ENCODE measurements around the gene CUL5.
A peak's percentile ranks its signal among the peaks of the same experiment; 100 is the strongest.

The CUL5 gene

DNA sequence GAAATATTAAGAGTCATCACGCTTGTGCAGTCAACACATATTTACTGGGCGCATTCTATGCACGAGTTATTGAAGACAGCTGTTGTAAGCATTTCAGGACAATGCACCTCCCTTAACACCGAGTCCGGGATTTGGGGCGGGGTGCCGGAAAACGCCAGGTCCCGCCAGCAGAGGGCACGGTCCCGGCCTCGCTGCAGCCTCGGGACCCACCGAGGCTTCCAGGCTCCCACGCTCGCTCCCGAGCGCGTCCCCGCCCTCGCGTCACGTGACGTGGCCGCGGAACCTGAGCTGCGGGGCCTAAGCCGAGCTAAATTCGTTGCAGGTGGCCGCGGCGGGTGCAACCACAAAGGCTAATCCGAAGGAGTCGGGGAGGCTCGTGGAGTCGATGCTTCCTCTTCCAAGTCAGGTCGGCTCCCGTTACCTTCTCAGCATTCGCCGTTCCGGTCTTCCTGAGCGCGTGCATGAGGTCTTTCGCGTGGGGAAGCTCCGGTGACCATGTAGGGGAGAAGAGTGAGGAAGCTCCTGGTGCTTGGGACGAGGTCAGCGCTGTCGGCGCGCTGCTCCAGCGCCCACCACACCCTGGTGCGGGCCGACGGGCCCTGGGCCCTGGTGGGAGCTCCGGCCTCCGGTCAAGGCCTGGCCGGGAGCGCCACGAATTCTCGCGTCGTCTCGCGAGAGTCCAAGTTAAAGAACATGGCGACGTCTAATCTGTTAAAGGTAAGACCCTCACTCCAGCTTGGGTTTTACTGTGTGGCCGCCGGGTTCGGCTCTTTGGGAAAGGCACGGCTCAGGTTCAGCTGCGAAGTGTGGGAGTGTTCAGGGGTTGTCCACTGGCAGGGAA is at the start of gene CUL5:
Gene CUL5 (plus strand): TSS at position 243 of the 841 bp plus-strand sequence. CDS start 451 bp downstream, at position 694.
- Histone ChIP-seq H3K27ac (ENCODE audit: low read depth in 2 of 2, low read length in 2 of 2) (peak within 1 kb of the TSS; percentile 97 to 98), H3K36me3 (ENCODE audit: control insufficient read depth in 2 of 2, insufficient read depth in 2 of 2, low read length in 2 of 2) (no peaks in the 10 kb centered on the region), H3K9ac (ENCODE audit: low read depth in 1 of 2, low read length in 2 of 2) (peak within 1 kb of the TSS; percentile 98 to 100), H3K4me3 (ENCODE audit: low read length in 2 of 2) (peak within 1 kb of the TSS; percentile 93 to 99), H3K27me3 (ENCODE audit: control insufficient read depth in 2 of 2, insufficient read depth in 2 of 2, low read length in 2 of 2) (no peaks in the 10 kb centered on the region), H3K4me1 (ENCODE audit: control insufficient read depth in 2 of 2, insufficient read depth in 2 of 2, low read length in 2 of 2) (peaks cover 9 to 14% of the 10 kb centered on the region in 2 donors), H3K9me3 (ENCODE audit: control insufficient read depth in 2 of 2, low read length in 2 of 2) (no peaks in the 10 kb centered on the region)

DNA sequence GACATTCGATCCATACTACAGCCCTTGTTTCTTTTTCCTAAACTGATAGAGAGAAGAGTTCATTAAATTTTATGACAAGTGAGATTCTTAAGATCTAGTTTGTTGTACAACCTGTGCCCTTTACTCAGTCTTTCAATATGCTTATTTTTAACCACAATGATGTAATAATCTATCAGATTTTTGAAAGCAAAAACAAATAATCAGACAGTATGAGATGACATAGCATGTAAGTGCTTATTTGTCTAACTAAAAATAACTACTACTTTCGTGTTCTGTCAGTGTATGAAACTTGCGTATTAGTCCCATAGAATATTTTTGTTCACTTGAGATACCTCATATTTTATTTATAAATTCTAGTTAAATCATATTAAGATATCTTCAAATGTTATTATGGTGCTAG is 47.2 kb upstream of the CUL5 start:
- Histone ChIP-seq H3K36me3 (ENCODE audit: control insufficient read depth in 2 of 2, insufficient read depth in 2 of 2, low read length in 2 of 2) (no peaks in the 10 kb centered on the region), H3K9me3 (ENCODE audit: control insufficient read depth in 2 of 2, low read length in 2 of 2) (no peaks in the 10 kb centered on the region), H3K4me1 (ENCODE audit: control insufficient read depth in 2 of 2, insufficient read depth in 2 of 2, low read length in 2 of 2) (no peaks in the 10 kb centered on the region), H3K27ac (ENCODE audit: low read depth in 2 of 2, low read length in 2 of 2) (no peak overlapping the region), H3K9ac (ENCODE audit: low read depth in 1 of 2, low read length in 2 of 2) (no peak overlapping the region), H3K27me3 (ENCODE audit: control insufficient read depth in 2 of 2, insufficient read depth in 2 of 2, low read length in 2 of 2) (no peaks in the 10 kb centered on the region), H3K4me3 (ENCODE audit: low read length in 2 of 2) (no peak overlapping the region)

DNA sequence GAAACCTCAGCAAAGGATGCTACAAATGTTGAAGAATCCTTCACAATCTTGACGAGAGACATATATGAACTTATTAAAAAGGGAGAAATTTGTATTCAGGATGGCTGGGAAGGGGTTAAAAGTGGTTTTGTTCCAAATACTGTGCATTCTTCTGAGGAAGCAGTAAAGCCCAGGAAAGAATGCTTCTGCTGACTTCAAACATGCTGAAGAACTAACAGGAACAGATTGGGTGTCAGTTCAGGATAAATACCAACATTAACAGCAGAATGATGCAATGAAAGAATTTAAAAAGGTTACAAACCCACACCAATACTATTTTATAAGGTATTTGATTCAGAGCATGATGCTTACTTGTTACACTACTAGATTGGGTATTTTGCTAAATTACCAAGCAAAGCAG is 46.5 kb upstream of the CUL5 start:
- no peaks in the 10 kb centered on the region for H3K36me3 ChIP-seq (ENCODE audit: control insufficient read depth in 2 of 2, insufficient read depth in 2 of 2, low read length in 2 of 2)
- no peak overlapping the region for H3K27ac ChIP-seq (ENCODE audit: low read depth in 2 of 2, low read length in 2 of 2)
- H3K27me3 ChIP-seq (ENCODE audit: control insufficient read depth in 2 of 2, insufficient read depth in 2 of 2, low read length in 2 of 2), result no peaks in the 10 kb centered on the region
- no peak overlapping the region for H3K4me3 ChIP-seq (ENCODE audit: low read length in 2 of 2)
- H3K9me3 ChIP-seq (ENCODE audit: control insufficient read depth in 2 of 2, low read length in 2 of 2), result no peaks in the 10 kb centered on the region
- no peak overlapping the region for H3K9ac ChIP-seq (ENCODE audit: low read depth in 1 of 2, low read length in 2 of 2)
- H3K4me1 ChIP-seq (ENCODE audit: control insufficient read depth in 2 of 2, insufficient read depth in 2 of 2, low read length in 2 of 2), result no peaks in the 10 kb centered on the region

DNA sequence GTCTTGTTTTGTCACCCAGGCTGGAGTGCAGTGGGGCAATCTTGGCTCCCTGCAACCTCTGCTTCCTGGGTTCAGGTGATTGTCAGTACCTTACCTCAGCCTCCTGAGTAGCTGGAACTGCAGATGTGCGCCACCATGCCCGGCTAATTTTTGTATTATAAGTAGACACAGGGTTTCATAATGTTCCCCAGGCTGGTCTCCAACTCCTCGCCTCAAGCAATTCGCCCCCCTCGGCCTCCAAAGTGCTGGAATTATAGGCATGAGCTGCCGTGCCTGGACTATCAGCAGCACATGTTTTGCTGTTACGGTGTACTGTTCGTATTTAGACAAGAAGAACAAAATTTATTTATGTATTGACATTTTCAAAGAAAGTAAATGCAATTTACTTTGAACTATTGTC is 45.6 kb upstream of the CUL5 start:
- H3K4me3 ChIP-seq (ENCODE audit: low read length in 2 of 2), result no peak overlapping the region
- no peaks in the 10 kb centered on the region for H3K9me3 ChIP-seq (ENCODE audit: control insufficient read depth in 2 of 2, low read length in 2 of 2)
- H3K4me1 ChIP-seq (ENCODE audit: control insufficient read depth in 2 of 2, insufficient read depth in 2 of 2, low read length in 2 of 2), result no peaks in the 10 kb centered on the region
- H3K36me3 ChIP-seq (ENCODE audit: control insufficient read depth in 2 of 2, insufficient read depth in 2 of 2, low read length in 2 of 2), result no peaks in the 10 kb centered on the region
- no peaks in the 10 kb centered on the region for H3K27me3 ChIP-seq (ENCODE audit: control insufficient read depth in 2 of 2, insufficient read depth in 2 of 2, low read length in 2 of 2)
- no peak overlapping the region for H3K27ac ChIP-seq (ENCODE audit: low read depth in 2 of 2, low read length in 2 of 2)
- H3K9ac ChIP-seq (ENCODE audit: low read depth in 1 of 2, low read length in 2 of 2), result no peak overlapping the region

DNA sequence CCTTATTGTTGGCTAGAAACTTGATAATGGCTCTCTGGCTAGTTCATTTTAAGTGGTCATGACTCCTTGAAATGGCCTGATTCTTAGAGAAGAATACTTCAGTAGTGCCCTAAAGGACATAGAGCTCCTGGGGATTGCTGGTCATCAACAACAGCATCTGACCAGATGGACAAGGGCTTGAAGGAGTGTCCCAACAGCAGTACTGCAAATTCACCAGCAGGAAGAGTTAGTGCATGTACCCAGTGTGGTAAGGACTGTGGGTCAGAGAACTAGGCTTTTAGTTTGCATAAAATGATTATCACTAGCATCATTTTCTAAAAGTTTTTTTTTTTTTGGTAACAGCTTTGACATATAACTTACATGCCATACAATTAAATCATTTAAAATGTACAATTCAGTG is 39.5 kb upstream of the CUL5 start:
- no peak overlapping the region for H3K4me3 ChIP-seq (ENCODE audit: low read length in 2 of 2)
- H3K4me1 ChIP-seq (ENCODE audit: control insufficient read depth in 2 of 2, insufficient read depth in 2 of 2, low read length in 2 of 2), result no peaks in the 10 kb centered on the region
- no peaks in the 10 kb centered on the region for H3K9me3 ChIP-seq (ENCODE audit: control insufficient read depth in 2 of 2, low read length in 2 of 2)
- no peak overlapping the region for H3K9ac ChIP-seq (ENCODE audit: low read depth in 1 of 2, low read length in 2 of 2)
- no peaks in the 10 kb centered on the region for H3K27me3 ChIP-seq (ENCODE audit: control insufficient read depth in 2 of 2, insufficient read depth in 2 of 2, low read length in 2 of 2)
- H3K27ac ChIP-seq (ENCODE audit: low read depth in 2 of 2, low read length in 2 of 2), result no peak overlapping the region
- no peaks in the 10 kb centered on the region for H3K36me3 ChIP-seq (ENCODE audit: control insufficient read depth in 2 of 2, insufficient read depth in 2 of 2, low read length in 2 of 2)

DNA sequence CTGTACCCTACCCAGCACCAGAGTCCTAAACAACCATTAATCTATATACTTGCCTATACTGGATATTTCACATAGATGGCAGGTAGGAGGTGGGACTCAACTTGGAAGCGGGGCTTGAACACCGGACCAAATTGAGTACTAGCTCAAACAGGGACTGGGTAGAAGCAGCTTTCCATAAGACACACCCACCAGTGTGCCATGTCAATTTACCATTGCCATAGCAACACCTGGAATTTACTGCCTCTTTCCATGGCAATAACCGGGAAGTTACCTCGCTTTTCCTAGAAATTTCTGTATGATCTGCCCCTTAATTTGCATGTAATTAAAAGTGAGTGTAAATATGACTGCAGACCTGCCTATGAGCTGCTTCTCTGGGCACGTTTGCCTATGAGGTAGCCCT is 38.6 kb upstream of the CUL5 start:
- no peaks in the 10 kb centered on the region for H3K27me3 ChIP-seq (ENCODE audit: control insufficient read depth in 2 of 2, insufficient read depth in 2 of 2, low read length in 2 of 2)
- no peaks in the 10 kb centered on the region for H3K36me3 ChIP-seq (ENCODE audit: control insufficient read depth in 2 of 2, insufficient read depth in 2 of 2, low read length in 2 of 2)
- H3K27ac ChIP-seq (ENCODE audit: low read depth in 2 of 2, low read length in 2 of 2), result no peak overlapping the region
- no peaks in the 10 kb centered on the region for H3K4me1 ChIP-seq (ENCODE audit: control insufficient read depth in 2 of 2, insufficient read depth in 2 of 2, low read length in 2 of 2)
- no peaks in the 10 kb centered on the region for H3K9me3 ChIP-seq (ENCODE audit: control insufficient read depth in 2 of 2, low read length in 2 of 2)
- no peak overlapping the region for H3K9ac ChIP-seq (ENCODE audit: low read depth in 1 of 2, low read length in 2 of 2)
- H3K4me3 ChIP-seq (ENCODE audit: low read length in 2 of 2), result no peak overlapping the region

DNA sequence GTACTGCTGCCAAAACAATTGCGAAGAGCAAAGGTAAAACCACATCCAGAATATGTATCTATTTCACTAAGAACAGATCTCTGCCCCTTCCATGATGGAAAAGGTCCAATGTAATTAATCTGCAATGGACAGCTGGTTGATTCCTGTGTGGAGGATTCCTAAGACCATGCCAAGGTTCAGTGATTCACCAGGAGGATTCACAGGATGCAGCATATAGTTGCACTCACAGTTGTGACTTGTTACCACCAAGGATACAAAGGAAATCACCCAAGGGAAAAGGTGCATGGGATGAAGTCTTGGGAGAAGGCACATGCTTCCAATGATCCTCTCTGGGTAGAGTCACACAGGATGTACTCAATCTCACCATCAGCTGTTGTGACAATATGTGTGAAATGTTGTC is 35.1 kb upstream of the CUL5 start:
- no peaks in the 10 kb centered on the region for H3K36me3 ChIP-seq (ENCODE audit: control insufficient read depth in 2 of 2, insufficient read depth in 2 of 2, low read length in 2 of 2)
- no peak overlapping the region for H3K27ac ChIP-seq (ENCODE audit: low read depth in 2 of 2, low read length in 2 of 2)
- no peak overlapping the region for H3K4me3 ChIP-seq (ENCODE audit: low read length in 2 of 2)

DNA sequence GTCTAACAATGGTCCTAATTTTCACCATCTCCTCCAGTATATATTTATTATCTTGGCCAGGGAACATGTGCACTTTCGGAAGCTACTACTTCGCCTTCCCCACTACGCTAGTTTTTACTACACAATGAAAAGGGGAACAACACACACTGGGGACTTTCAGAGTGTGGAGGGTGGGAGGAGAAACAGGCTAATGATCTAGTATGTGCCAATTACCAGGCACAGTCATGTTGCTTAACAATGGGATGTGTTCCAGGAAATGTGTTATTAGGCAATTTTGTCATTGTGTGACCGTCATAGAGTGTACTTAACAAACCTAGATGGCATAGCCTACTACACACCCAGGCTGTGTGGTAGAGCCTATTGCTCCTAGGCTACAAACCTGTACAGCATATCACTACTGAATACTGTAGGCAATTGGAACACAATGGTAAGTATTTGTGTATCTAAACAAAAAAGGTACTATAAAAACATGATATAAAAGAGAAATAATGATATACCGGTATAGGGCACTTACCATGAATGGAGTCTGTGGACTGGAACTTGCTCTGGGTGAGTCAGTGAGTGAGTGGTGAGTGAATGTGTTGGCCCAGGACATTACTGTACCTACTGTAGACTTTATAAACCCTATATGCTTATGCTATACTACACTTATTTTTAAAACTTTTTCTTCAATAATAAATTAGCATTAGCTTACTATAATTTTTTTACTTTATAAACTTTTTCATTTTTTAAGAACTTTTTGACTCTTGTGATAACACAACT is 20.1 kb upstream of the CUL5 start:
- no peaks in the 10 kb centered on the region for H3K4me1 ChIP-seq (ENCODE audit: control insufficient read depth in 2 of 2, insufficient read depth in 2 of 2, low read length in 2 of 2)
- H3K4me3 ChIP-seq (ENCODE audit: low read length in 2 of 2), result no peak overlapping the region
- no peak overlapping the region for H3K9ac ChIP-seq (ENCODE audit: low read depth in 1 of 2, low read length in 2 of 2)
- H3K27me3 ChIP-seq (ENCODE audit: control insufficient read depth in 2 of 2, insufficient read depth in 2 of 2, low read length in 2 of 2), result no peaks in the 10 kb centered on the region
- no peaks in the 10 kb centered on the region for H3K9me3 ChIP-seq (ENCODE audit: control insufficient read depth in 2 of 2, low read length in 2 of 2)
- H3K27ac ChIP-seq (ENCODE audit: low read depth in 2 of 2, low read length in 2 of 2), result no peak overlapping the region
- no peaks in the 10 kb centered on the region for H3K36me3 ChIP-seq (ENCODE audit: control insufficient read depth in 2 of 2, insufficient read depth in 2 of 2, low read length in 2 of 2)

More for the DNA sequence above, 35.1 kb upstream of the CUL5 start:
- Histone ChIP-seq H3K9me3 (ENCODE audit: control insufficient read depth in 2 of 2, low read length in 2 of 2) (no peaks in the 10 kb centered on the region), H3K4me1 (ENCODE audit: control insufficient read depth in 2 of 2, insufficient read depth in 2 of 2, low read length in 2 of 2) (no peaks in the 10 kb centered on the region), H3K27me3 (ENCODE audit: control insufficient read depth in 2 of 2, insufficient read depth in 2 of 2, low read length in 2 of 2) (no peaks in the 10 kb centered on the region), H3K9ac (ENCODE audit: low read depth in 1 of 2, low read length in 2 of 2) (no peak overlapping the region)

DNA sequence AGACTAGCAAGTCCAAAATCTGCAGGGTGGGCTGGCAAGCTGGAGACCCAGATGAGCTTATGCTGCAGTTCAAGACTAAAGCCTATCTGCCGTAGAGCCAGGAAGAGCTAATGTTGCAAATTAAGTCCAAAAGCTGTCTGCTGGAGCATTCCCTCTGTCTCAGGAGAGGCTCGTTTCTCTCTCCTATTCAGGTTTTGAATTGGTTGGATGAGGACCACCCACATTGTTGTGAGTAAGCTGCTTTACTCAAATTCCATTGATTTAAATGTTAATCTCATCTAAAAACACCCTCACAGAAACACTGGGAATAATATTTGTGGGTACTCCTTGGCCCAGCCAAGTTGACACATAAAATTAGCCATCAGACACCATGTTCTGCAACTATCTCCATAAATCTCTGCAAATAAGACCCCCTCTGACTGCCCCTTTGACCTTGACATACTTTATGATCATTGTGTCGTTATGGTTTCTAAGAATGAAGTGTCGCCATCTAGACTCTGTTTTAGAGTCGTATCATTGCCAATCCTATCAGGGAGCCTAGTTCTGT is 16.8 kb upstream of the CUL5 start:
- Histone ChIP-seq H3K36me3 (ENCODE audit: control insufficient read depth in 2 of 2, insufficient read depth in 2 of 2, low read length in 2 of 2) (no peaks in the 10 kb centered on the region), H3K4me3 (ENCODE audit: low read length in 2 of 2) (no peak overlapping the region), H3K4me1 (ENCODE audit: control insufficient read depth in 2 of 2, insufficient read depth in 2 of 2, low read length in 2 of 2) (no peaks in the 10 kb centered on the region), H3K27ac (ENCODE audit: low read depth in 2 of 2, low read length in 2 of 2) (no peak overlapping the region), H3K9me3 (ENCODE audit: control insufficient read depth in 2 of 2, low read length in 2 of 2) (no peaks in the 10 kb centered on the region), H3K9ac (ENCODE audit: low read depth in 1 of 2, low read length in 2 of 2) (no peak overlapping the region), H3K27me3 (ENCODE audit: control insufficient read depth in 2 of 2, insufficient read depth in 2 of 2, low read length in 2 of 2) (no peaks in the 10 kb centered on the region)

All from mucosa of rectum (tissue), 2 donors.